A673 (cell line): ENCODE data around the gene FOXD4L6. TPM values are rescaled to one million over a fixed set of nuclear protein-coding genes. Genes with fewer than 3 reads are reported as not detected.
"Not testable (repeated sequence)": the region's sequence is repeated elsewhere in the genome, so short reads cannot be mapped to it uniquely, and the experiment has no call there.

ENCODE experiments used
- BruUV-seq: library from RNA; stranded (reverse); fragments of 400-500 nt; replicated peaks from 2 replicates; lab custom pipeline; 2021; lab: Mats Ljungman, UMichigan
- CTCF ChIA-PET: fragments of 300-600 bp; sonication (Branson Sonifier 250); formaldehyde crosslinking; loops from one replicate; lab custom pipeline; 2022; ENCODE audit warnings: antibody characterized with exemption; lab: Charles Lee
- POLR2A ChIA-PET: fragments of 300-600 bp; sonication (Branson Sonifier 250); formaldehyde crosslinking; loops from one replicate; lab custom pipeline; 2022; ENCODE audit warnings: antibody characterized with exemption; ENCODE audit not compliant: low non-redundant PET; lab: Charles Lee
- DNase-seq: peaks from one replicate; pipeline ENCODE4 v3.0.0-alpha.2; 2015; ENCODE audit warnings: low spot score
- H3K27ac ChIP-seq: fragments of 200-600 bp; sonication (generic); 2 replicates; pipeline ENCODE4 v1.5.1; 2016; ENCODE audit warnings: mixed run types, low read depth, mild to moderate bottlenecking, mixed read lengths, antibody characterized with exemption, low read length; ENCODE audit not compliant: poor library complexity, severe bottlenecking
- H3K27me3 ChIP-seq: fragments of 200-600 bp; sonication (generic); replicated peaks from 2 replicates; pipeline ENCODE4 v1.6.1; 2017; ENCODE audit warnings: mixed run types, low read depth, mild to moderate bottlenecking, mixed read lengths, antibody characterized with exemption, low read length; ENCODE audit not compliant: insufficient read depth, poor library complexity
- H3K36me3 ChIP-seq: fragments of 200-600 bp; sonication (generic); 2 replicates; pipeline ENCODE4 v1.6.1; 2016; ENCODE audit warnings: mixed run types, mild to moderate bottlenecking, mixed read lengths, antibody characterized with exemption, low read length; ENCODE audit not compliant: insufficient read depth, poor library complexity, severe bottlenecking
- H3K4me1 ChIP-seq: fragments of 200-600 bp; sonication (generic); 2 replicates; pipeline ENCODE4 v1.6.1; 2017; ENCODE audit warnings: mixed run types, mild to moderate bottlenecking, mixed read lengths, antibody characterized with exemption, low read length; ENCODE audit not compliant: insufficient read depth, poor library complexity, severe bottlenecking
- H3K4me3 ChIP-seq: fragments of 200-600 bp; sonication (generic); 2 replicates; pipeline ENCODE4 v1.5.1; 2016; ENCODE audit warnings: low read depth, mixed run types, mild to moderate bottlenecking, mixed read lengths, low read length; ENCODE audit not compliant: poor library complexity, severe bottlenecking
- H3K9me3 ChIP-seq: fragments of 200-600 bp; sonication (generic); 2 replicates; pipeline ENCODE4 v1.6.1; 2016; ENCODE audit warnings: mixed run types, low read depth, mild to moderate bottlenecking, mixed read lengths, antibody characterized with exemption, low read length; ENCODE audit not compliant: poor library complexity, severe bottlenecking
- CTCF ChIP-seq: fragments of 300-800, 200-600 bp; sonication (generic); conservative IDR thresholded peaks from 2 replicates; pipeline ENCODE4 v1.5.1; 2017; ENCODE audit warnings: low read depth, mild to moderate bottlenecking, antibody characterized with exemption, low read length, moderate library complexity, mixed read lengths
- intact Hi-C: fragments of 100-400 bp; cut with micrococcal nuclease; formaldehyde crosslinking; loops from one replicate; pipeline ENCODE4 v1.10.0; 2022; ENCODE audit not compliant: unreplicated experiment
- total RNA-seq: library from RNA; stranded (reverse); gene quantifications from 2 replicates; pipeline ENCODE4 v1.2.3, GENCODE V29; 2021

The FOXD4L6 gene
- total RNA-seq, 1 experiment from 2014 or later: not detected

GRCh38 chr9:41088450-41089059, 39.9 kb downstream of the FOXD4L6 start:
- H3K27me3 ChIP-seq, CTCF ChIA-PET, H3K4me3 ChIP-seq, H3K27ac ChIP-seq, H3K9me3 ChIP-seq, DNase-seq, BruUV-seq, intact Hi-C loops, H3K4me1 ChIP-seq, H3K36me3 ChIP-seq, POLR2A ChIA-PET: not testable (repeated sequence)
- peak; percentile 29; the same call in 1 of the 2 replicates for TF ChIP-seq CTCF

- CTCF ChIA-PET, H3K4me1 ChIP-seq, DNase-seq, BruUV-seq, intact Hi-C loops, H3K27me3 ChIP-seq, POLR2A ChIA-PET, H3K4me3 ChIP-seq, H3K36me3 ChIP-seq, H3K27ac ChIP-seq, H3K9me3 ChIP-seq: not testable (repeated sequence)
These were observed 40.6 kb downstream of the FOXD4L6 start for GRCh38 chr9:41087929-41088328.

DNA sequence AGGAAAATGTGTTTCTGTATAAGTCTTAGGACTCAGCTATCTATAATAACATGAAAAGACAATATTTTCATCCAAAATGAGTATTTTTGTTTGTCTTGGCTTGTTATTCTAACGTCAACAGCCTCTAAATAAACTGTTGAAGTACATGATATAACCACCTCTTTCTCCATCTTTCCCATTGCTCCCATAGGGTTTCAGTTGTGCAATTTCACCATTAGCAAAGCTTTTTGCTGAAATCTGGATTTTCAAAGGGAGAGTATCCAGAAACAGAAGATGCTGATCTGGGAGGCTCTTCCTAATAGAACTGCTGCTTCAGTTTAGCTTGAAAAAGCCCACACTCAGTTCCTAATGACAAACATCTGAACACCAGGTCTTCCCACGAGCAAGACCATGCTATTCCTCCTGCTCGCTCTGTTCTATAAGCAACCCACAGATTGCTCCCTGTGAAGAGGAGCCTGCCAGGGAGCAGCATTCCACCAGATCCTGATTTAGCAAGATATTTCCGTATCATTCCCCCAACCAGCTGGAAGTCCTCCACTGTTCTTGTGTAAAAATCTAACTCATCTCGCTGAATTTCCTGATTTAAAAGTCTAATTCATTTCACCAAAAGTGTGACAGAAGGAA, 41.2 kb downstream of the FOXD4L6 start:
- BruUV-seq, H3K27ac ChIP-seq, intact Hi-C loops, CTCF ChIA-PET, DNase-seq, H3K9me3 ChIP-seq, H3K27me3 ChIP-seq, H3K4me3 ChIP-seq, H3K4me1 ChIP-seq, H3K36me3 ChIP-seq, POLR2A ChIA-PET: not testable (repeated sequence)

DNA sequence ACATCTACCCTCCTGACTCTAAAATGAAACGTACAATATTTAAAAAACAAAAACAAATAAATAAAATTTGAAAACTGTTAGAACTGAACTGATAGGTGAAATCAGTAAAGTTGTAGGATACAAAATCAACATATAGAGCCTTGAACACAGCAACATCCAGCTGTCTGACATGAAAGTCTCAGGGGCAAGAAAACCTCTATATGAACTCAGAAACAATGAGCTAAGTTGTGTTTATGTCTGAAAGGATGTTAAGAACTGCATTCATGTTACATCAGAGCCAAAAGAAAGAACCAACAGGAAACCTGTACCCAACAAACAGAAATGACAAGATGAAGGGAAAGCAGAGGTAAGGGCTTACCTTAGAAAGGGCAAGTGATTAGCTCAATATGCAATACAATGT, 41.8 kb downstream of the FOXD4L6 start:
- H3K27ac ChIP-seq, POLR2A ChIA-PET, H3K36me3 ChIP-seq, H3K4me3 ChIP-seq, CTCF ChIA-PET, H3K27me3 ChIP-seq, H3K4me1 ChIP-seq, DNase-seq, intact Hi-C loops, H3K9me3 ChIP-seq, BruUV-seq: not testable (repeated sequence)

DNA sequence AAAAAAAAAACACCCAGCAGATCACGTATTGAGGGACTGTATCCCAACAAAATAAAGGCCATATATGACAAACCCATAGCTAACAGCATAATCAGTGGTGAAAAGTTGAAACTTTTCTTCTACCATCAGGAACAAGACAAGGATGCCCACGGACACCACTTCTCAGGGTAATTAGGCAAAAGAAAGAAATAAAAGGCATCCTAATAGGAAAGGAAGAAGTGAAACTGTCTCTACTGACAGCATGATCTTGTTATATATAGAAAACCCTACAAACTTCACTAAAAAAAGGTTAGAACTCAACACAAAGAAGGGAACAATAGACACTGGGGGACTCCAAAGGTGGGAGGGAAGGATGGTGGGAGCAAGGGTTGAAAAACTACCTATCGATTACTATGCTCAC, 42.3 kb downstream of the FOXD4L6 start:
- CTCF ChIA-PET, intact Hi-C loops, H3K27ac ChIP-seq, H3K27me3 ChIP-seq, H3K4me1 ChIP-seq, DNase-seq, BruUV-seq, H3K4me3 ChIP-seq, POLR2A ChIA-PET, H3K9me3 ChIP-seq, H3K36me3 ChIP-seq: not testable (repeated sequence)

GRCh38 chr9:41082358-41082757, 46.1 kb downstream of the FOXD4L6 start:
- CTCF ChIA-PET, H3K4me1 ChIP-seq, H3K9me3 ChIP-seq, H3K27ac ChIP-seq, DNase-seq, H3K36me3 ChIP-seq, H3K27me3 ChIP-seq, intact Hi-C loops, POLR2A ChIA-PET, BruUV-seq, H3K4me3 ChIP-seq: not testable (repeated sequence)

DNA sequence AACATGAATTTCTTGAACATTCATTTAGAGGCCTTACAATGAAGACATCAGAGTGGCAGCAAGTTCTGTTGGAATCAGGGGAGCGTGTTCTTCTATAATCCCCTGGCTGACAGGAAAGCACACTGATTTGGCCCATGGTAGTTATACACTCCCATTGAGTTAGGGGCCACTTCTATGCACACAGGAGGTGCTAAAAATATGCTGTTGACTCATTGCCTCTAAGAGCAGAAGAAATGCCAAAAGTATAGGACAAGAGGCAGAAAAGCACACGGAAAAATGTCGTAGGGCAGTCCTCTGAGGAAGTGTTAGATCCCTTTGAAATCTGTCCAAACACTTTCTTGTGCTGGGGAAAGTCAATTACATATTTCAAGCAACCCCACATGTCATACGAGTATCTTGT, 49.0 kb downstream of the FOXD4L6 start:
- H3K9me3 ChIP-seq, H3K27ac ChIP-seq, BruUV-seq, CTCF ChIA-PET, H3K27me3 ChIP-seq, H3K36me3 ChIP-seq, POLR2A ChIA-PET, H3K4me3 ChIP-seq, DNase-seq, H3K4me1 ChIP-seq, intact Hi-C loops: not testable (repeated sequence)
